Tibial artery (tissue), 4 donors: ENCODE data around the gene PSMB11.

Experiments used
- DNase-seq, 2 donors: peaks; one replicate each; pipeline ENCODE4 v3.0.0-alpha.2; 2019
- H3K27ac ChIP-seq, 2 donors: fragments of 200-600 bp; sonication (generic) in 1 of 2; 1 replicate in 1 of 2; 2 replicates in 1 of 2; pipeline ENCODE4 v1.5.1; 2018 to 2019; ENCODE audit warnings: mild to moderate bottlenecking in 1 of 2
- H3K27me3 ChIP-seq, 2 donors: fragments of 200-600 bp; sonication (generic) in 1 of 2; one replicate each; pipeline versions ENCODE4 v1.5.1 to v1.6.0; 2016 to 2019
- H3K36me3 ChIP-seq, 3 donors: fragments of 200-600 bp; sonication (generic) in 2 of 3; one replicate each; pipeline ENCODE4 v1.5.1; 2016 to 2019; ENCODE audit warnings: mild to moderate bottlenecking in 2 of 3
- H3K4me1 ChIP-seq, 4 donors: fragments of 200-600 bp; sonication (generic) in 2 of 4; 1 replicate in 3 of 4; 2 replicates in 1 of 4; pipeline ENCODE4 v1.5.1; 2016 to 2019
- H3K4me3 ChIP-seq, 2 donors: fragments of 200-600 bp; sonication (generic) in 1 of 2; 1 replicate in 1 of 2; 2 replicates in 1 of 2; pipeline ENCODE4 v1.5.1; 2018 to 2019; ENCODE audit warnings: mild to moderate bottlenecking in 2 of 2
- H3K9me3 ChIP-seq, 3 donors: fragments of 200-600 bp; sonication (generic) in 1 of 3; one replicate each; pipeline ENCODE4 v1.5.1; 2016 to 2019
- intact Hi-C: fragments of 100-400 bp; cut with DNase I; formaldehyde crosslinking; loops from one replicate; pipeline ENCODE4 v1.15.0; 2023; ENCODE audit warnings: low total_unique reads
- TF ChIP-seq, protein P1 (sequence below), 2 experiments: fragments of 200-600 bp in 1 of 2; fragments of 450-650 bp in 1 of 2; IDR thresholded peaks; one replicate each; pipeline ENCODE4 v1.5.1; 2017 to 2019; ENCODE audit warnings: antibody characterized with exemption in 2 of 2, mild to moderate bottlenecking in 1 of 2, moderate library complexity in 1 of 2

PSMB11 gene

DNA sequence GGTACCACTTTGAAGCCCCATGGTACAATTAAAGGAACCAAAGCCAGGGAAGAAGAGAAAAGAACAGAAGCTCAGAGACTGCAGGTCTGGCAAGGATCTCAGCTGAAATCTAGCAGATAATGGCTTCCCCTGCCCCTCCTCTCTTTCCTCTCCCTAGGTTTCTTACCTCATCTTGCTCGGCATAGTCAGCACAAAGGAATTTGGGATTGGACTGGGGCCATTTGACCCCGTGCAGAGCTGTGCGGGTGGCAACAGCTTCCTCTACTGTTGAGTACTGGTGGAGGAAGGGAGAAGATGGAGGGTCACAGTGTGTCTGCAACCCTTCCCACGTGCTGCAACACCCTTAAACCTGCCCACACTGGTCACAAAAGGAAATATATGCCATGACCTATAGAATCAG lies 20.0 kb downstream of the PSMB11 start:
- Histone ChIP-seq H3K27me3 (no peaks in the 10 kb centered on the region), H3K9me3 (no peaks in the 10 kb centered on the region), H3K4me3 (no peak overlapping the region), H3K36me3 (peaks cover 69 to 86% (median 80%) of the 10 kb centered on the region in 3 donors), H3K4me1 (peaks cover 0 to 21% (median 10%) of the 10 kb centered on the region in 4 donors), H3K27ac (peak overlapping the region; percentile 21 to 46)
- intact Hi-C loops, result no loop called here
- TF ChIP-seq, protein P1, sequence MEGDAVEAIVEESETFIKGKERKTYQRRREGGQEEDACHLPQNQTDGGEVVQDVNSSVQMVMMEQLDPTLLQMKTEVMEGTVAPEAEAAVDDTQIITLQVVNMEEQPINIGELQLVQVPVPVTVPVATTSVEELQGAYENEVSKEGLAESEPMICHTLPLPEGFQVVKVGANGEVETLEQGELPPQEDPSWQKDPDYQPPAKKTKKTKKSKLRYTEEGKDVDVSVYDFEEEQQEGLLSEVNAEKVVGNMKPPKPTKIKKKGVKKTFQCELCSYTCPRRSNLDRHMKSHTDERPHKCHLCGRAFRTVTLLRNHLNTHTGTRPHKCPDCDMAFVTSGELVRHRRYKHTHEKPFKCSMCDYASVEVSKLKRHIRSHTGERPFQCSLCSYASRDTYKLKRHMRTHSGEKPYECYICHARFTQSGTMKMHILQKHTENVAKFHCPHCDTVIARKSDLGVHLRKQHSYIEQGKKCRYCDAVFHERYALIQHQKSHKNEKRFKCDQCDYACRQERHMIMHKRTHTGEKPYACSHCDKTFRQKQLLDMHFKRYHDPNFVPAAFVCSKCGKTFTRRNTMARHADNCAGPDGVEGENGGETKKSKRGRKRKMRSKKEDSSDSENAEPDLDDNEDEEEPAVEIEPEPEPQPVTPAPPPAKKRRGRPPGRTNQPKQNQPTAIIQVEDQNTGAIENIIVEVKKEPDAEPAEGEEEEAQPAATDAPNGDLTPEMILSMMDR (IDR thresholded peaks at IDR 0.05), result no peak
- peak; percentile 79 to 88 for DNase-seq

DNA sequence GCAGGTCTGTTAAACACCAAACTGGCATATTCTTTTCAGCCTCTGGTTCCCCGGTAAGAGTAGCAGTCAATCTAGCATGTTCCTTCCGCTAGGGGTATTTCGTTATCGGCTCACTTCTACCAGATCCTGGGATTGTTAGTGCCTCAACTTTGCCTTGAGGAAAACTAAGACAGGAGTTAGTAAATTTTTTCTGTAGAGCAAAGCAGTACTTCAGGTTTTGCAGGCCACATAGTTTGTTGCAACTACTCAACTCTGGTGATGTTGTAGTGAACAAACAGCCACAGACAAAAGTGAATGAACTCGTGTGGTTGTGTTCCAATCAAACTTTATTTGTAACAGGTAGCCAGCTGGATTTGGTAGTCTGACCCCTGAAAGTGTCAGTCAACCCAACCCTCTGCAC lies 21.6 kb downstream of the PSMB11 start:
- H3K27me3 ChIP-seq, result no peaks in the 10 kb centered on the region
- H3K27ac ChIP-seq, result no peak overlapping the region
- H3K9me3 ChIP-seq, result no peaks in the 10 kb centered on the region
- peaks cover 0 to 25% (median 11%) of the 10 kb centered on the region in 4 donors for H3K4me1 ChIP-seq
- TF ChIP-seq, protein P1 (IDR thresholded peaks at IDR 0.05), result no peak
- H3K36me3 ChIP-seq, result peaks cover 82 to 100% (median 94%) of the 10 kb centered on the region in 3 donors
- H3K4me3 ChIP-seq, result no peak overlapping the region
- no peak for DNase-seq
- intact Hi-C loops, result no loop called here

DNA sequence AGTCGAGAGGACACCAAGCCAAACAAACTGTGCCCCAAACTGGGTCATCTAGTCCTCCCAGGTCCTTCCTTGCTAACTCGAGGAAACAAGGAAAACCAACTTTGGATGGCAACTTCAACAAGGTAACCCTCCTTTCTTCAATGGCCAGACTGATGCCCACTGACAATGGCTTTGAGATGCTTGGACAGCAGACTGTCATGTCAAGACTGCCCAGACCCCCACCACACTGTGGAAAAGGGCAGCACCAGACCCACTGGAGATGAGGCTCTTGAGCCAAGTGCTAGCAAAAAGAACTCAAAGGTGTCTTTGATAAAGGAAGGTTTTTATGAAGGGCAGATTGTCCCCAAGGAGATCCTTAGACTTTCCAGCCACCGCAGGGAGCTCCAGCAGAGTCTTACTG lies 24.4 kb downstream of the PSMB11 start:
- Histone ChIP-seq H3K4me1 (peaks cover 0 to 48% (median 24%) of the 10 kb centered on the region in 4 donors), H3K4me3 (no peak overlapping the region), H3K27ac (no peak overlapping the region), H3K36me3 (peaks cover 57 to 74% (median 66%) of the 10 kb centered on the region in 3 donors), H3K9me3 (no peaks in the 10 kb centered on the region), H3K27me3 (no peaks in the 10 kb centered on the region)
- TF ChIP-seq, protein P1 (IDR thresholded peaks at IDR 0.05), result no peak
- intact Hi-C loops, result no loop called here
- peak in 1 of 2 donors; percentile 12 for DNase-seq

DNA sequence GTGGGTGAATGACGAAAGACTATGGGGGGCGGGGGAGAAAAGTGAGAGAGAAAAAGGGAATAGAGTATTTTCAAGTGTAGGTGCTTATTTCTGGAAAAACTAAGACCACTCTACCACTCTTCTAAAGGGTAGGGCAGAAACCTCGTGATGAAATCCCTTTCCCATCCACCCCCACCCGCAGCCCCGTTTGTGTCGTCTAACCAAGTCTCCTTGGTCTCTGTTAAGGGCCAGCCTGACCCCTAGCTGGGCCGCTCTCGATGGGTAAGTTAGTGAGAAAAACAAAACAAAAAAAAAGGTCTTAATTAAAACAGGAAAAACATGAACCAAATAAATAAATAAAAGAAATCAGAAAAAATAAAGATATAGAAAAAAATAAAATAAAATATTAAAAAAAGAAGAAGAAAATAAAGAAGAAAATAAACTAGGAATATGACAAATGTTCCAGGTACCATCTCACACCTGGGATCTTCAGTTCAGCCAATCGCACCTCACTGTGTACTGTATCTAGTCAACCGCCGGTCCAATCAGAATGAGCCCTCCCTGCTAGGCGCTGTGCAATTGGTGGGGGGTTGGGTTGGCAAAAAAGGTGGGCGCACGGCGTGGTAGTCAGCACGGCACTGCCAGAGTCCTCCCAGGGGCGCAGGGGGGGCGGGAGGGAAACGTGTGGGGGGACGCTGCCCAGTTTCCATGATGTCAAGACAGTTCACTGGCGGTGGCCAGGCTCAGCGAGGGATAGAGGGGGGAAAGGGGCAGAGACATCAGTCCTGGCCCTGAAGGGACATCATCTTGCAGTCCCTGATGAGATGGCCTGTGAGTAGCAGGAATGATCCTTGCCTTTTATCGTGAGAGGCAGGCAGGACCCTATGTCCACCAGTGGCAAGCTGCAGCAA lies 25.1 kb downstream of the PSMB11 start:
- Histone ChIP-seq H3K36me3 (peaks cover 54 to 67% (median 63%) of the 10 kb centered on the region in 3 donors), H3K9me3 (no peaks in the 10 kb centered on the region), H3K27me3 (no peaks in the 10 kb centered on the region), H3K4me3 (no peak overlapping the region), H3K4me1 (peaks cover 0 to 52% (median 27%) of the 10 kb centered on the region in 4 donors), H3K27ac (no peak overlapping the region)
- peak in 1 of 2 donors; percentile 39 for DNase-seq
- intact Hi-C loops, result no loop called here
- TF ChIP-seq, protein P1 (IDR thresholded peaks at IDR 0.05), result no peak

DNA sequence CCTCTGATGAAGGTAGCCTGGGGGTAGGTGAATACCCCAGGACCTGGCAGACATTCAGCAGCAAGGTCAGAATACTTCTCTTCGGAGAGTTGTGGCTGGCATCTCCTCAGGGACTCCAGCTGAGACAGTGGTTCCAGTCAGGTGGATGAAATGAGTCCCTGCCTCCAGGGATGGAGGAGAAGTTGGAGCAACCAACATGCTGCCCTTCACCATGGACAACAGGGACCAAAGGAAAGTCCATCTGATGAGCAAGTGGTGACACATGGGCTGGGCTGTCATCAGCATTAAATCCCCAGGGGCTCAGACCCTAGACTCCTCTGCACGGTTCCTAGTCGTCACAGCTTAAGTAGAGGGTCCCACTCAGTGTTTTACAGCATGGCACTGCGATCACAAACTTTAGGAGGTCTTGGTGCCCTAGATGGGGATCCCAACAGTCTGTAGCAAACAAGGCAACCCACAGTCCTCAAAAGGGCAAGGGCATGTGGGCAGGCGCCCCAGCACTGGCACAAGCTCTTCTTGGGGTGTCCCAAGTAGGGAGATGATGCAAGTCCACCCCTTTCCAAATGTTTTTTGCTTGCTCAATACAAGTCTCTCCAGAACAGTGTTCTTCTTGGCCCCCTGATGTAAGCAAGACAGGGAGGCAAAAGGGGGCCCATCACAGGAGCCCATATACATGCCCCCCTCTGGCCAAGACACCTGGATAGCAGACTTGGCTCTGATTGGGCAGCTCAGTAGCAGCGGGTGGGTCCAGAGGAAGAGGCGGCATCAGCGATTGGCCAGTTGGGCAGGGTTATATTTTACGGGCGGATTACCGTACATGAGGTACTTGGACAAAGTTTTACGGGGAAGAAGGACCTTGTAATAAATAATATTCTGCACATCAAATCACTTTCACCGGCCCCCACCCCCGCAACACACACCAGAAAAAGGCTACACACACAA lies 26.1 kb downstream of the PSMB11 start:
- intact Hi-C loops, result no loop called here
- no peaks in the 10 kb centered on the region for H3K9me3 ChIP-seq
- H3K4me3 ChIP-seq, result no peak overlapping the region
- peaks cover 0 to 49% (median 28%) of the 10 kb centered on the region in 4 donors for H3K4me1 ChIP-seq
- peaks cover 50 to 64% (median 62%) of the 10 kb centered on the region in 3 donors for H3K36me3 ChIP-seq
- TF ChIP-seq, protein P1 (IDR thresholded peaks at IDR 0.05), result no peak
- no peaks in the 10 kb centered on the region for H3K27me3 ChIP-seq
- H3K27ac ChIP-seq, result peak overlapping the region in 1 of 2 donors; percentile 24
- peak in 1 of 2 donors; percentile 63 for DNase-seq
